Astrocyte of the cerebellum (primary cell): Measurements from ENCODE around the gene ISCU.

Source experiments
- DNase-seq: peaks from one replicate; pipeline ENCODE4 v3.0.0-alpha.2; 2011; ENCODE audit warnings: low read depth
- H3K4me3 ChIP-seq: 2 replicates; pipeline ENCODE4 v1.5.1; 2011; ENCODE audit warnings: mild to moderate bottlenecking, low read depth, low read length, moderate library complexity
- in situ Hi-C: cut with HindIII; loops from 2 replicates; pipeline ENCODE4 v1.10.0; 2017; ENCODE audit warnings: low sequenced_read_pairs
- TF ChIP-seq, protein P1 (sequence below): IDR thresholded peaks from 2 replicates; pipeline ENCODE4 v1.5.1; 2012; ENCODE audit warnings: low read length, low read depth, moderate library complexity, mild to moderate bottlenecking; ENCODE audit errors: missing control alignments

Gene ISCU

DNA sequence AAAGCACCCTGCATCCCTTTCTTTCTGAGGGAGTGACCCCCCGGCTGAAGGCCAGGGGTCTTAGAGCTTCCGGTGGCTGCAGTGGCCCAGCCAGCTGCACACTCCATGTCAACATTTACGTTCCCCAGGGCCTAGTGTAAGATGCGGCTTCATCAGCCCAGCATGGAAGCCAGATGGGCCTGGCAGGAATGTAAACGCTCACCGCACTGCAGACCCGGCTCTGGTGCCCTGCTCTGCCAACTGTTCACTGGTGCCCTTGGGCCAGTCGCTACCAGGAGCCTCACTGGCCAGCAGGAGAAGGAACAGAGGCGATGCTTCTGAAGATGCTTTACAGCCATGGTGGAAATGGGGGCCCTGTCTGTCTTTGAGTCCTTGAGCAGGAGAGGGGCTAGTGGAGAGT, 44.1 kb downstream of the ISCU start:
- in situ Hi-C loops: no loop called here
- no peak overlapping the region for H3K4me3 ChIP-seq
- TF ChIP-seq, protein P1, sequence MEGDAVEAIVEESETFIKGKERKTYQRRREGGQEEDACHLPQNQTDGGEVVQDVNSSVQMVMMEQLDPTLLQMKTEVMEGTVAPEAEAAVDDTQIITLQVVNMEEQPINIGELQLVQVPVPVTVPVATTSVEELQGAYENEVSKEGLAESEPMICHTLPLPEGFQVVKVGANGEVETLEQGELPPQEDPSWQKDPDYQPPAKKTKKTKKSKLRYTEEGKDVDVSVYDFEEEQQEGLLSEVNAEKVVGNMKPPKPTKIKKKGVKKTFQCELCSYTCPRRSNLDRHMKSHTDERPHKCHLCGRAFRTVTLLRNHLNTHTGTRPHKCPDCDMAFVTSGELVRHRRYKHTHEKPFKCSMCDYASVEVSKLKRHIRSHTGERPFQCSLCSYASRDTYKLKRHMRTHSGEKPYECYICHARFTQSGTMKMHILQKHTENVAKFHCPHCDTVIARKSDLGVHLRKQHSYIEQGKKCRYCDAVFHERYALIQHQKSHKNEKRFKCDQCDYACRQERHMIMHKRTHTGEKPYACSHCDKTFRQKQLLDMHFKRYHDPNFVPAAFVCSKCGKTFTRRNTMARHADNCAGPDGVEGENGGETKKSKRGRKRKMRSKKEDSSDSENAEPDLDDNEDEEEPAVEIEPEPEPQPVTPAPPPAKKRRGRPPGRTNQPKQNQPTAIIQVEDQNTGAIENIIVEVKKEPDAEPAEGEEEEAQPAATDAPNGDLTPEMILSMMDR: no peak
- no peak for DNase-seq

DNA sequence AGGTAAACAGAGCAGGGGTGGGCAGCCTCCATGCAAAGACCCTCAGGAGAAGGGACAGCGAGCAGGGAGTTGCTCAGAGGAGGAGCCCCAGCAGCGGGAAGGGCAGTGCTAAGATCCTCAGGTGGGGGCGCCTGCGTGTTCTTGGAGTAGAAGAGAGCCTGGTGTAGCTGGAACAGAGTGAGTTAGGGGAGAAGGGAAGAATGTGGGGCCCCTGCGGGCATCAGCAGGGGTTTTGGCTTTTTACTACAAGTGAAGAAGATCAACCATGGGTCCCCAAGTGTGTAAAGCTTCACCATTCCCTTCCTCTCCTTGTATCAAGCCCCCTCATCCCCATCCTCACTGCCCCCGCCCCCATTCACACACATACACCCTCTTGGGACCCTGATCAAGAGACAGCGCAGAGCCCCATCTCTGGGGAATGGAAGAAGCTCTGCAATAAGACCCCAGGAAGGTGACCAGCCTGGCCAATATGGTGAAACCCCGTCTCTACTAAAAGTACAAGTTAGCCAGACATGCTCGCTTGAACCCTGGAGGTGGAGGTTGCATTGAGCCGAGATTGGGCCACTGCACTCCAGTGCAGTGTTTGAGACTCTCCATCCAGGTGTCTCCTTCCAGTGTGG, 45.7 kb downstream of the ISCU start:
- TF ChIP-seq, protein P1: no peak
- H3K4me3 ChIP-seq: no peak overlapping the region
- DNase-seq: no peak
- in situ Hi-C loops: no loop called here

DNA sequence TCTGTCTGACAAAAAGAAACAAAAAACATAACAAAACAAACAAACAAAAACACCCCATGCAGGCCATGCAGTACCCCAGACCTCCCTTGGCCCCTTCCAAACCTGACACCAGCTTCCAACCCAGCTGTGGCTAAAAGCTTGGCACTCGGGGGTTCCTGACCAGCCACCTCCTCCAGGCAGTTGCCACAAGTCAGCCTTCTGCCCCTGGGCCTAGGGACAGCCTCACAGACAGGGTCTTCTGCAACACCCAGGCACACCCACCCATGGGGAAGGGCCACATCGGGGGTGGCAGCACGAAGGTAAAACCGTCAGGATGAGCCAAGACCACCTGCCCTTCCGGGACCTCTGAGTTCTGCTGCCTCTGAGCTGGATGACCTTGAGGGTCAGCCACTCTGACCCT, 46.2 kb downstream of the ISCU start:
- H3K4me3 ChIP-seq: no peak overlapping the region
- TF ChIP-seq, protein P1: no peak
- DNase-seq: no peak
- in situ Hi-C loops: no loop called here

DNA sequence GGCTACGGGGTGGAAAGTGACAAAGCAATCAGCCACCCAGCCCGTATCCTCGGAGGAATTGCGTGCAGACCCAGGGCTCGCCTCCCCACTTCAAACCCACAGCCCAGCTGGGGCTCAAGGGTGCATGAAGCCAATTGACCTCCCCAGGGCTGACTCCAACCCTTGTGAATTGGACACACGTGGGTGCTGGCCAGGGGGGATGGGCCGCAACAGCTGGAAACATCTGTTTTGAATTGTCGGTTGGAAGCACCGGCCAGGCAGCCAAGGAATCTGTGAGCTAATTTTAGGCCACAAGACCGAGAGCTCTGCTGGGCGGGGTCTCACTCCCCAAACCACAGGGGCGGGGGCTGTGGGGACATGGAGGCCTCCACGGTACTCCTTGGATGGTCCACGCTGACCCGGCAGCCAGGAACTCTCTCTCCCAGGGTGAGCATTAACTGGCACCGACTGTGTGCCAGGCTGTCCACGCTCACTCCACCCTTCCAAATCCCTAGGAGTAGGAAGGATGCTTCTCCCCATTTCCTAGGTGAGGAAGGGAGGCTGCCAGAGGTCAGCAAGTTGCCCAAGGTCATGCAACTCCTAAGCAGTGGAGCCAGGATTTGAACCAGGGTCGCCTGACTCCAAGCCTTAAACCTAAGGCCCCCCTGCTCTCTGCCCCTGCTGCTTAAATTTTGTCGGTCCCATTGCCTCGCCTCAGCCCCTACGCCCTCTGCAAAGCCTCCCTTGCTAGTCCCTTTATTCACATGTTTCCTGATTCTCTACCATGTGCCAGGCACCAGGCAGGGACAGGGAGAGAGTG, 47.3 kb downstream of the ISCU start:
- TF ChIP-seq, protein P1: no peak
- peak; percentile 62 for DNase-seq
- H3K4me3 ChIP-seq: no peak overlapping the region
- in situ Hi-C loops: no loop called here

DNA sequence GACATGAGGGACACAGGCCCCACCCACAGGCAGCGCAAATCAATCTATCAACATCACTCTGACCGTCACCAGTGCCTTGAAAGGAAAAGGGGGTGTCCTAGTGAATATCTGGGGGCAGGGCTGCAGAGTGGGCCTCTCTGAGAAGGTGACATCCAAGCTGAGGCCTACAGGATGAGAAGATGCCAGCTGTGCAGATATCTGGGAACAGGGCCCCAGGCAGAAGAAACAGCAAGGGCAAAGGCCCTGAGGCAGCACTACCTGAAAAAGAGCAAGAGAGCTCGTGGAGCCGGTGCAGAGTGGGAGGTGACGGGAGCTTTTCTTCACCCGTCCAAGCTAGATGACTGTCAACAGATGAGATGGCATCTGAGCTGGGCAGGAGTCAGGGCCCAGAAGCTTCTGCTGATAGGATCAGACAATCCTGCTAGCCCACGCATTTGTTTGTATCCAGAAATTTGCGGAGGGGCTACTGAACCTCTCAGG, 48.0 kb downstream of the ISCU start:
- H3K4me3 ChIP-seq: no peak overlapping the region
- DNase-seq: no peak
- TF ChIP-seq, protein P1: no peak
- in situ Hi-C loops: no loop called here

DNA sequence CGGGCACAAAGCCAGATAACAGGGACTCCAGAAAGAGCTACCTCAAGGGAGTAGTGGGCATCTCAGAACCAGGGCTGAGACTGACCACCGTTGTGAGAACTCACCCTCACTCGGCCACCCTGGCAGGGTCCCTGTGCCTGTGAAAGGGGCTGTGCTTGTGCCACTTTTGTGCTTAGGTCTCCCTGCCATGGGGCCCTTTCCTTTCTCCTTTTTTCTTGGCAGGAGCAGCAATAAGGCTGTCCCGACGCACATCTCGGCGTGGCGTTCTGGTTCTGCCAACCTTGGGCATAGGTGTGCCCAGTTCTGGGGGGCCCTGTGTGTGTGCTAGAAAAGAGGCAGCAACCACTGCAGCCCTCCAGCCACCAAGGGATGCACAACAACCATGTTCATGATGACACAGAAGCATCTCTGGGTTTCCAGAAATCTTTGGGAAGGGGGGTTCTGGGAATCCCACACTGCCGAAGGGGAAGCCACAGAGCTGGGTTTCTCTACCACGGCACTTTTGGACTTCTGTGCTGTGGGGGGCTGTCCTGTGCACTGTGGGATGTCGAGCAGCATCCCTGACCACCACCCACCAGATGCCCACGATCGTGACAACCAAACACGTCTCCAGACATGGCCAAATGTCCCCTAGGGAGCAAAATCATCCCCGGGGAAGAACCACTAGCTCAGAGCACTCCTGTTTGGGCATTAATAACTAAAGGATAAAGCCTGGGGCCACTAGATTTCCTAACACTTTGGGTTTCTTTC, 48.6 kb downstream of the ISCU start:
- no peak overlapping the region for H3K4me3 ChIP-seq
- DNase-seq: no peak
- in situ Hi-C loops: no loop called here
- TF ChIP-seq, protein P1: no peak
